HG02870 (cell line): Measurements from ENCODE around the gene NFIA.
A peak's percentile ranks its signal among the peaks of the same experiment; 100 is the strongest.

Source experiments
- ATAC-seq: cut with Tn5 transposase; IDR thresholded peaks from one replicate; pipeline ENCODE4 v1.9.1; 2021; ENCODE audit warnings: mild to moderate bottlenecking, moderate library complexity; ENCODE audit not compliant: unreplicated experiment

NFIA gene

DNA sequence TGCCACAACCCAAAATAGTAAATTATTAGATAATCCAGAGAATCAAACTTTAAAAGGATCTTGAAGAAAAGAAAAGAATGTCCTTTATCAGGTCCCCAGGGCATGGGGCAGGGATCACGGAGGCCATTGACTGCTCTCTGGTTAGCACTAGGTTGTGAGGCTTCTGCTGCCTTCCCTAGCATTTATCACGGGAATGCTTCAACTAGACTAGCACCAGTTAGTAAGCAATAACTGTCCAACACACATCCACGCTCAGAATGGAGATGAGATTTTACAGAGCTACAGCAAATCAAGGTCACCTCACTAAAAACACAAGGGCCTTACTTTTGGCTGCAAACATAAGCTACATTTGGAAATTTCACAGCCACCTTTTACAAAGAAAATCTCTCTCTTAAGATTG, 304.0 kb downstream of the NFIA start:
- ATAC-seq: no peak

DNA sequence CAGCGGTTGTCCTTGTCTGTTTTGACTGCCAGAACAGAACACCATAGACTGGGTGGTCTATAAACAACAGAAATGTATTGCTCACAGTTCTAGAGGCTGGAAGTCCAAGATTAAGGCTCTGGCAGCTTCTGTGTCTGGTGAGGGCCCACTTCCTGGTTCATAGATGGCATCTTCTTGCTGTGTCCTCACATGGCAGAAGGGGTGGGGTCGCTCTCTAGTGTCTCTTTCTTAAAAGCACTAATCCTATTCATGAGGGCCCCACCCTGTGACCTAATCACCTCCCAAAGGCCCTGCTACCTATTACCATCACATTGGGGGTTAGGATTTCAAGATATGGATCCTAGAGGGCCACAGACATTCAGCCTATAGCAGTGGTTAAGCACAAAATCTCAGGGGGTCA, 304.4 kb downstream of the NFIA start:
- no peak for ATAC-seq

DNA sequence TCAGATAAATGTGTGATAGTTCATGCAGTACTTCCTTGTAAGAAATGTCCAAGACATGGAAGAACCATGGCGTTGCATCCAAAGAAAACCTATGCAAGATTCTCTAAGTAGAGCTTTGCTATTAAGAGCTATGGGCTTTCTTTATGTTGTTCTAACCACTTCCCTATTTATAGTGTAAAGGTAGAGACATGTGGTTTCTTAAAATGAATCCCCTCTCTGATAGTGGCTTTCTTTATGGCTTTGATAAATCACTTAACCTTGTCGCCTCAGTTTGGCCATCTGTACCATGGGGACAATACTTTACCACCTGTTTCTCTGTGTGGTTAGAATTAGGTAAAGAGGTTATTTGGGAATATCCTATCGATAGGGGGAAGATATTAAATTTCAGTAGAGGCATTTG, 305.5 kb downstream of the NFIA start:
- ATAC-seq: peak; percentile 61

DNA sequence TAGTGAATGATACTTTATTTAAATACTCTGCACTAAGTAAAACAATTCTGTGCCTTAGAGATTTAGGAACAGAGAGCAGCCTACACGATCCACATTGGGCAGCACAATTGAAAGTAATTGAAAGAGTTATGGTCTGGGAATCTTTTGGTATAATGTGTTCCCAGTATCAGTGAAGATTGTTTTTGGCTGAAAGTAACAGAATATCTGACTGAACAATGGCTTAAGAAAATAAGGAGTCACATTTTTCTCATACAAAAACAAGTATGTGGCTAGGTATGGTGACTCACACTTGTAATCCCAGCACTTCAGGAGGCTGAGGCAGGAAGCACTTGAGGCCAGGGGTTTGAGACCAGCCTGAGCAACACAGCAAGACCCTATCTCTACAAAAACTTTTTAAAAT, 306.2 kb downstream of the NFIA start:
- no peak for ATAC-seq

DNA sequence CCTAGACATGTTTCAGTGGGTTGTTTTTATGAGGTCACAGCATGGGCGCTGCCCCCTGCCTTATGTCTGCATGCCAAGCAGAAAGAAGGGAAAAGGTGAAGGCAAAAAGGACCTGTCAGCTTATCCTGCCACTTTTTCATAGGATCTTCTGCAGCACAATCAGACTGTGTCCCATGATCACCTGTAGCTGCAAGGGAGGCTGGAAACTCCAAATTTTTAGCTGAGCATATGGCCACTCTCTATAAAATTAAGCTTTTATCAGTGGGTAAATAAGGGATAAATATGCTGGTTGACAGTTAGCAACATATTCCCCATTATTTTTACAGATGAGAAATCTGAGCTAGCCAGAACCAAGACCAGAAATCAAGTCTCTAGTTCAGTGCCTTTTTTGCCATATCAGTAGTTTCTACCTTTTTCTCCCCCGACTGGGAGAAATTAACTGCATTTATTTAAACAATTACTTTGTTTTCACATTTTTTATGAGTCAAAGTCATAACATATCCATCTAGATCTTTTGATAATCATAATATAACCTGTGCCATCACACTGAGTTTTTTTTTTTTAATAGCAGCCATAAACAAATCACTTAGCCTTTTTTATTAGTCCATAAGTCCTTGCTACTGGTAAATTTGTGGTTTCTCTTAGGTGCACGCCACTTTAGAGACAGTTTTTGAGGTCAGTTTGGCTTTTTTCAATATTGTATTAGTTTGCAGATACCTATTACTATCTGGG, 307.0 kb downstream of the NFIA start:
- no peak for ATAC-seq

DNA sequence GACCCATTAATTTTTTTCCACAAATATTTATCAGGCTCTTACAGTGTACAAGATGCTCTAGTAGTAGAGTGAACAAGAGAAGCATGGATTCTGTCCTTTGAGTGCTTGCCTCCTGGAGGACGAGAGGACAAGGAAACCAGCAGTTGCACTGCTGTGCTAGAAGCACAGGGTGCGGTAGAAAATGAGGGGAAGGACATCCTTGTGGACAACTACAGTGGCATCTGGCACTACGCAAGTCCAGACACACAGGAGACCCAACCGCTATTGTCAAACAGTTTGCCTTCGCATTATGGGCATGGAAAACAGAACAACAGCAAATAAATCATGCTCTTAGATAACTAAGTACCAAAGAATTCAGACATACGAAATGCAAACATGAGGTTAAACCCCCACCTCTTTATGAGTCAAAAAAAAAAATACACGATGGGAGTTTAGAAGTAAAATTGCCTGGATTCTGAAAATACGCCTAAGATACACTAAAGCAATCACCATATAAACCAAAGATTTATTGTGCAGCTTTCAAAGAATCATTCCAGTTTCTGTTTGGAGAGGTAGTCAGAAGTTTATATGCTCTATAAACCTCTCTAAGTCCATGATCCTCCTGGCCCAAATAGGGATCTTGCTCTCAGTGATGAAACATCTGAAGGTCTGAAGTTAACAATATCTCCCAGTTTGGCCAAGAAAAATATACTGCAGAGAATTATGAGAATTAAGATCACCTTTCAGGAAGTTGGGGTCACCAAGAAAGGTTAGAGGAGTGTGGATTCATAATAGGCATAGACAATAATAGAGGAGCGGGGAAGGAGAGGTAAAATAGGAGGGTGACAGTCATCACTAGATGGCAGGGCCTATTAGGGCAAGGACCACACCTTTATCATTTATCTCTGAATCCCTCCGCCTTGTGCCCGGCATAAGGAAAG, 307.8 kb downstream of the NFIA start:
- ATAC-seq: no peak

DNA sequence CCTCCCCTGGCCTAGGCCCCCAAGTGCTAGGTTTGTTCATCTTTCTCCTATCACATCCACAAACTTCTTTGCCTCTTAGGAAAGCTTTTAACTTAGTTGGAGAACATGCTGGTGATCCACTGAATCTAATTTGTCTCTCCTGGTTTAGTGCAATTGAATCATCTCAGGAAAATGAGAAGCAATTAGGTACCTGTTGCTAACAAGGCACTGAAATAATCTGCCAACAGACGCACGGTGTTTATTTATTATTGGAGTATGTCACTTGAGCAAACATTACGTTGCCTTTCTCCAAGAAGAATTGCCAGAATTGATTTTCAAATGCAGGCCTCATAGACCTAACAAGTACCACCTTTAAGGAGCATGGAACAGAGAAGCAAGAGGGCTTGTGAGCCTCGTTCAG, 309.4 kb downstream of the NFIA start:
- no peak for ATAC-seq

DNA sequence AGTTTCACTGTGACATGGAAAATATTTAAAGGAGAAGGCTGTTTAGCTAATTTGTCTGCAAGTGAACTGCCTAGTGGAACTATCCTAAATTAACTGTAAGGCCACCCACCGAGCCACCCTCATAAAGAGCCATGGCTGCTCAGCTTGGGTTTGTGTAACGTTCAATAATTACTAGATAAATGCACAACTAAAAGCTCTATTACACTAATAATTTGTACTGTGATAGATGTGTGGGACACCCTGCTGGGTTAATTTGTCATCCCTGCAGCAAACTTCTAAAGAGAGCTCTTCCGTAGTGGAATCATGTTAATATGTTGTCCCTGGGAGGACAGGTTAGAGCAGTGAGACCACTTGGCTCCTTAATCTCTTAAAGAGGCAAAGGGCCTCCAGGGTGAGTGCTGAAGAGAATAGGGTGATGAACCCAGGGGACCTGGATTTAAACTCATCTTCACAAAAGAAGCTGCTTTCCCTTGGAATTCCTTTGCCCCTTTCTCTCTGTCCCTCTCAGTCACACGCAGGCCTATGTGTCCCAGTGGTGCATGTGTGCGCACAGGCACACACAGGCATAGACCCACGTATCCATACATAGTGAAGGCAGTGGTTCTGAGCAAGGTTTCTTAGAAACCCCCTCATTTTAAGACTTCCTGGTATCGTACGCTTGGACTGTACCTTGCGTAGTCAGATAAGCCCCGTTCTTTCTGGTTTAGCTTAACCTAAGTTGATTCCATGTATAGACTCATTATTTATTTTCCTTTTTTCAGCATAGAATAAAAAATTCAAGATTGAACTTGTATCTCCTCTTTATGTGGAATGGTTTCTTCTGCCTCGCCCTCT, 310.3 kb downstream of the NFIA start:
- no peak for ATAC-seq

DNA sequence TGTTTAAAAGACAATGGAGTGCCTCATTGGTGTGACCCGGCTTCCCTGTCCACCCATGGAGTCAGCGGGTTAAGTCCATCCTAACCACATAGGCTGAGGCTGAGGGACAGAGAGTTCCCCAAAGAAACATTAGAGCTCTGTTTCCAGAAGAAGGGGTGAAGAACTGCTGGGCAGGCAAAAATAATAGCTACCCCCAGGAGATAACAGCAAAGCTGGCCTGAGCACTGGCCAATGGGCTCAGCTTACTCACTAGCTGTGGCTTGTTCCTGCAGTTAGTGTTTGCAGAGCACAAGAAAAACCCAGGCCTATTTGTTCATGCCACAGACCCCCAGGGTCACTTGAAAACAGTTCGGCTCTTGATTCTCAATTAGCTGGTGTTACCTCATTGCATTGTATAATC, 311.2 kb downstream of the NFIA start:
- no peak for ATAC-seq

DNA sequence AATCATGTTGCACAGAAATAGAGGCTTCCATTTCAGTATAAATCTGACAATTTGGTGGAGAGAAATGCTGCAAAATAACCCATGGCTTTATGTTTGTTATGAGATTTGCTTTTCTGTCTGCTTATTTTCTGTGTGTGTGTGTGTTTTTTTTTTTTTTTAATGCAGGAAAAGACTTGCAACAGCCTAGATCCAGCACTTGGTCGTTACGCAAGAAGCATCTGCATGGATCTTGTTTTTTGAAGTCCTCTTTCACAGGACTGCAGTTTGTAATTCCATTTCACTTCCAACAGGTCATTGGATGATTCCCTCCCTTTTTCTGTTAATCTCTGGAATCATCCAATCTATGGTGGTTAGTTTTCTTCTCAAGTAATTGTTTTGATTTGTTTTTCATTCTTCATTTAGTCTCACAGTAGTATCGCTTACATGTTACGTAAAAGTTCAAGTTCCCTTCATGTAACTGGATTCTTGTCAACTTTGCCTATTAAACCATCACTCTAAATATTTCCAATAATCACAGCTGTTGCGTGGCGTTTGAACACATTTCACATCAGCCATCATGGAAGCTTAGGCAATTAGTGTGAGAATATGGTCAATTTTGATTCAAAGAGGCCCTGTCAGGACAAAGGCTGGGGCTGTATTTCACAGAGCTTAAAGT, 312.9 kb downstream of the NFIA start:
- no peak for ATAC-seq

DNA sequence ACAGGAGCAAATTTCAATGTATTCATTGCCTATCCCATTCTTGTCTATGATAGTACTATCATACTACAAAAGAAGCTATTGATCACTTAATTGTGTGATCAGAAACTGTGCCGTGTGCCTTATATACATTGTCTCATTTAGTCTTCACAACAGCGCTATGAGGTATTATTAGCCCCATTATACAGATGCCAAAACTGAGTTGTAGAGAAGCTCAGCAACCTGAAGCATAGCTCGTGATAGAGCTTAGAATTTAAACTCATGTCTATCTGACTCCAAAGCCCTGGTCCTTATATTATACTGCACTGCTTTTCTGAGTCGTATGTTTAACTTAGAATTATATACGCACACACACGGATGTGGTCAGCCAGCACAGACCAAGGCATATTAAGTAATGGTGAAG, 315.1 kb downstream of the NFIA start:
- ATAC-seq: no peak

DNA sequence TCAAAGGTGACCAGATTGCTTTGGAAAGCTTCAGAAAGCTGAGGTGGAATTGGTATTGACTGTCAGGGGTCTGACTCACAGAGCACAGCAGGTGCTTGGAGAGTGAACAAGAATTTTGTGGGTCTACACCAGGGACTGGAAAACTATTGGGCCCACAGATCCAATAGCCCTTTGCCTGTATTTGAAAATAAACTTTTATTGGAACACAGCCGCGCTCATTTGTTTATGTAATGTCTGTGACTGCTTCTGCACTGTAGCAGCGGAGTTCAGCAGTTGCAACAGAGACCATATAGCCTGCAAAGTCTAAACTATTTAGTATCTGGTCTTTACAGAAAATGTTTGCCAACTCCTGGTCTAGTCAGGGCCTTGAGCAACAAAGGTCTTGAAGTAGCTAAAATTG, 315.6 kb downstream of the NFIA start:
- ATAC-seq: no peak

DNA sequence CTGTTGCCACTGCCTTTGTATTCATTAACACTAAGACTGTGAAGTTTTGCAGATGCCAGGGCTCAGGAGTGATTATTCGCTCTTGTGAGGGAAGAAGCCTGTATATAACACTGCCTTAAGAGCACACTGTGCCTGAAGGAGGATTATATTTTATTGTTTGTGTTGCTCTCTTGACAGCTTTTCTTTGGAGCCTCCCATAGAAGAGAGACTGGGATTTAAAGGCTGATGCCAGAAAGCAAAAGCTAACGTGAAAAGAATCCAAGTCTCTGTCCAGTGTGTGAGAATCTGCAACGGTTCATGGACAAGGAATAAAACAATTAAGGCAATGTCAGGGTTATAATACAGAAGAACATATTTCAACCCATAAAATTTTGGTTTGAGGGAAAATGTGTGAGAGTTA, 316.8 kb downstream of the NFIA start:
- ATAC-seq: no peak

DNA sequence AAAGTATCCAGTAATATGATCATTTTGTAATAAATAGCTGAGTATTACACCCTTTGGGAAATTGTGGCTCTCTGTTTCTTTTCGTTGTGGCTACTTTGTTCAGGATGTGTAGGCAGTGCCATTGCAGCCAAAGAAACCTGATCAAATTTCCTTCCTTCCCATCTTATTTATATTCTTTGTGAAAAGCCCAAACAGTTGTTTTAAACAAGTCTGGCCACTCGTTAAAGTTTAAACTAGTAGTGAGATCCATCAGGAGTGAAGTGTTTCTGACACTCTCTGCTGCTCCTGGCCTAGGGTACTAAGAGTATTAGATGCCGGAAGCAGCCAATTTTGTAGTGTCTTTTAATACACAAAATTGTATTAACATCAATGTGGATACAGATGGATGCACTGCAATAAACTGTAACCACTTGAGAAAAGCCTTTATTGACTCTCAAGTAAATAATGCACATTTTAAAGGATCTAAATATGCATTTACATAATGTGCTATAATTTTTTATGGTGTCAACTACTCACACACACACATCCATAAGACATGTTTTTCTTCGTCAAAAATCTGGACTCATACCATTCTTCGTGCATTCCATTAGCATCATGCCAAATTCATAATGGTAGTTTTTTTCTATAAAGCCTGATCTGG, 317.9 kb downstream of the NFIA start:
- ATAC-seq: no peak

DNA sequence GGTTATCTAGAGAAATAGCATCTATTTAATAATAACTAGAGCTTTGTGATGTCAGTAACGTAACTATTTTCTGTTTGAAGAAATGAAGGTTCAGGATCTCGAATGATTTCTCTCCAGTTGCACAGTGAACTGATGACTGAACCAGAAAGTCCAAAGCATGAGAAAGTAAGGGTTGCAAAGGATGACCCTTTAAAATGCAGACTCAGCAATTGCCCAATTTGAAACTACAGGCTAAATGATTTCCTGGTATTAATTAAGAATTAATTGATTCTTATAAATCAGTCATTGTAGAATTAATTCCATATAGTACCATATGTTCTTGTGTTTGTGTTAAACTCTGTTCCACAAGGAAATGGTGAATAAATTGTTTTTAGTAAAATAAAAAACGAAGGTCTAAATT, 318.6 kb downstream of the NFIA start:
- ATAC-seq: no peak

DNA sequence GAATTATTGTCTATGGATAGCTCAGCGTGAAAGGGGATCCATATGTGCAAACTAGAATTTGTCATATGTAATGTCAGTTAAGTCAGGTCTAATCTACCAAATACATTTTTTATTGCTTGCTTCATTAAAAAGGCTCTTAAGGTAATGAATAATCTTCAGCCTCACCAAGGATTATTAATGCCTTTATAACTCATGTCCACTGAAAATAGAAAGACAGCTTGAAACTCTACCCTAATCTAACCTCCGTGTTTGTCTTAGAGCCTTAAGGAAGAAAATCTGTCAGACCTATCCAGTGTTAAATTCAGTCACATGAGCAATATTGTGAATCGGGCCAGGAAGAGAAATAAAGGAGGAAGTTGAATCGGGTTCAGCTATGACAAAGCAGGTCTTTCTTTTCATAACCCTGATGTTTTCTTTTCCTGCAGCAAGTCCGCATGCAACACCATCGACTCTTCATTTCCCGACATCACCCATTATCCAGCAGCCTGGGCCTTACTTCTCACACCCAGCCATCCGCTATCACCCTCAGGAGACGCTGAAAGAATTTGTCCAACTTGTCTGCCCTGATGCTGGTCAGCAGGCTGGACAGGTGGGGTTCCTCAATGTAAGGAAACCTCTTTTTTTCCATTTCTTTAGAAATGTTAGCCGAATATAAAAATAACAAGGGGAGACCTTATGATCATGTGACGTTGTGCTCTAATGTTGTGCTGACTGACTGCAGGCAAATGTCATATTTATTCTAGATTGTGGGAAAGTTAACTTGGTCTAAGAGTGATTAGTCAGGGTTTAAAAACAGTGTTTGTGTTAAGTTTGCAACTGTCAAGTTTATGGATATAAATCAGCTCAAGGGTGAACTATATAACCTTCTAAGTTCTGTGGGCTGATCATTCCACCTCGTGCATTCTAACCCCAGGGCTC, 321.6 kb downstream of the NFIA start:
- ATAC-seq: no peak

DNA sequence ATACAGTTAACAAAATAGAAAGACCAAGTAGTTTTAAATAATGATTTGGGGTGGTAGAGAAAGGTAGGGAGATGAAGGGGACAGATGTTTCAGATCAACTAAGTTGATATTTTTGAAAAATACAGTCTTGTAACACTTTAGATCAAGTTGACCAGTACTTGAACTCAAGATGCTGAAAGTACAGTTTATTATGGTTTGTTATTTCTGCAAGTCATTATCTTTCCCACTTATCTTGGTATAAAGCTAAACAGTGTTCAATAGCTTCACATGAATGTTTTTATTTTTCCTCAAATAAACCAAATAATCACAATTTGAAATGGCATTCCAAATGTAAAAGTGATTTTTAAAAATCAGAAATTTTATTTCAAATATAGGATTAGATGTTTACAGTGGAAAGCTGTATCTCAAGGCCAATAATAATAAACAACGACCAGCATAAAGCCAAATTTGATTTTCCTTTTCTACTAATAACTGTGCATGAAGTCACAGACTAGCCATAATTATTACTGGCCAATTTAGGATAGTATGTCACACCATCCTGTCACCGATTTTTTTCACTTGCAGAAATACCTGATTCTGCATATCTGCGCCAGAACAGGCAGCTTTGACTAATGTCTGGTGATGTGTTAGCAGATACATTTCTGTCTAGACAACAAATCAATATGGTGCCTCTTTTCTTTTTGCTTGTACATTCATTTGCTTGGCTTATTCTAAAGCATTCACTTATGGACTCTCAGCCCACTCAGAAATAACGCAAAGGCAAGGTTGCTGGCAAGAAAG, 322.4 kb downstream of the NFIA start:
- ATAC-seq: no peak

DNA sequence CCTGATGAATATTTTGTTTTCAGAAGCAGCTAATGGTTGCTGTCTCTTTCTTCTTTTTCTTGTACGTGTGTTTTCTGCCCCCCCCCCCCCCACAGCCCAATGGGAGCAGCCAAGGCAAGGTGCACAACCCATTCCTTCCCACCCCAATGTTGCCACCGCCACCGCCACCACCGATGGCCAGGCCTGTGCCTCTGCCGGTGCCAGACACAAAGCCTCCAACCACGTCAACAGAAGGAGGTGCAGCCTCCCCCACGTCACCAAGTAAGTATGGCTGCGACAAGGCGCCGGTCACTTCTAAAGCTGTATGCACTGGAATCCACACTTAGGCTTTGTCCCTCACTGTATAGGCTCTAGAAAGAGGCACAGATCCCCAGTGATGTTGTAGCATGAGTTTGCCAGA, 324.1 kb downstream of the NFIA start:
- ATAC-seq: no peak

DNA sequence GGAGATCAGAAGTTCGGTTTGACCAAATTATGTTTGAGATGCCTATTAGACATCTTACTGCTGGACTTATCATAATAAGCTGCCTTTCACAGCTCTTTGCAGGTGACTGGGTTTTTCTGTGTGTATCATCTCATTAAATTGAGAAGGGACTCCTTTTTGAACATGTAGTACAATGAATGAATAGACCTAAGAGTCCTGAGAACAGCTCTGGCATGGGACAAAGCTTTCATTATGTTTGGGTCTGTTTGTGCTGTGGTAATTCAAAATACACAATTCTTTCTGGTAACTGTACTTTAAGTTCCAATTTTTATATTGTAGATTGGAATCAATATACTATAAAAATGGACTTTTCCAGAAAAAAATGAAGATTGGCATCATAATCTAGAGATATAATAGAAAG, 330.2 kb downstream of the NFIA start:
- no peak for ATAC-seq
